HG02970 (cell line): Measurements from ENCODE around the gene CCZ1B.
"Not testable (repeated sequence)": the region's sequence is repeated elsewhere in the genome, so short reads cannot be mapped to it uniquely, and the experiment has no call there.

Source experiments
- ATAC-seq: cut with Tn5 transposase; IDR thresholded peaks from one replicate; pipeline ENCODE4 v1.9.1; 2021; ENCODE audit warnings: mild to moderate bottlenecking, moderate library complexity, moderate number of reproducible peaks; ENCODE audit not compliant: unreplicated experiment, low FRiP score

The CCZ1B gene

GRCh38 chr7:6833636-6834035 lies 7.6 kb upstream of the CCZ1B start:
- no peak for ATAC-seq

- ATAC-seq, result no peak
Measured at GRCh38 chr7:6831018-6831725, 5.1 kb upstream of the CCZ1B start.

- not testable (repeated sequence) for ATAC-seq
Measured at GRCh38 chr7:6830026-6830425, 4.0 kb upstream of the CCZ1B start.

DNA sequence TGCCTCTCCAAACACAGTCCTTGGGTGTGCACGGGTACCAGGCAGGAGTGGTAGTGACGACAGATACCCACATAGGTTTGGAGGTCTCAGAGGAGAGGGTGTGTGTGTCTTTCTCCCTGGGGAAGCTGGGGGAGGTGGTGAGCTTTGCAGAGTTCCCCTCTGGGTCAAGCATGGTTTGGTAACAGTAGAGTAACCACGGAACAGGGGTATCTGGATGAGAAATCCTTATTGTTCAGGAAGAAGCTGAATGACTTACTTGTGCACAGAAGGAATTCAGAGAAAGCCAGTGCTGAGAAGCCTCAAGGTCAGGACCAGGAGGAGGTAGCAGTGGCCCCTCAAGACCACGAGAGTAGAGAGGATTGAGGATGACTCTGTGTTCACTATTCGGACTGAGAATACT lies 3.5 kb upstream of the CCZ1B start:
- not testable (repeated sequence) for ATAC-seq

DNA sequence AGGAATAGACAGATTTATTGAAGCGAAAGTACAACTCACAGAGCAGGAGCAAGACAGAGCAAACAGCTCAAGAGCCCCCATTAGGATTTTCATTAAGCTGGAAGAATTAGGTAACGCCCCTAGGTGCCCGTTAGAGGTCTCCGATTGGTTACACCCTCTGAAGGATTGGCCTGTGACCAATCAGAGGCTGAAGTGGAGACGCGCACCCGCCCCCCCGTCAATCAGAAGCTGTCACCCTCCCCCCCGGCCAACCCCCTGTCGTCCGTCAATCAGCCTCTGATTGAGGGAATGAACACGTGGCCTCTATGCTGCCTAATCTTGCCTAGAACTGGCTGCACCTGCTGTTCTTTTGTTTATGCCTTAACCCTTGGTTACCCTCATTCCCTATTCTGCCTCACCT lies 1.1 kb upstream of the CCZ1B start:
- not testable (repeated sequence) for ATAC-seq

- ATAC-seq, result peak; percentile 38
Measured at GRCh38 chr7:6825236-6826125, 594 bp downstream of the CCZ1B start.

DNA sequence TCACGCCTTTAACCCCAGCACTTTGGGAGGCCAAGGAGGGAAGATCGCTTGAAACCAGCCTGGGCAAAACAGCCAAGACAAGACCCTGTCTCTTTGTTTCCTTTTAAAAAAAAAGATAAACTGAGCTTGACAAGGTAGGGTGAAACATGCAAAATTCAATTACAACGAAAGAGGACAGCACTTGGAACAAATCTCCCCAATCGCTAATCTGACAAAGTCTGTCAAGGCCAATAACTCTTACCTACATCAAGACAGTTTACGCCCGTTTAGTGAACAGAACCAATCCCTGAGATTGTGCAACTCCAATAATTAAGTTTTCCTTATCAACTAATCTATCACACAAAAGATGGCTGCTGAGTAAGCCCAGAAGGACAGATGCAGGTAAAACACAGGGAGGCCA lies 4.5 kb downstream of the CCZ1B start:
- ATAC-seq, result not testable (repeated sequence)

DNA sequence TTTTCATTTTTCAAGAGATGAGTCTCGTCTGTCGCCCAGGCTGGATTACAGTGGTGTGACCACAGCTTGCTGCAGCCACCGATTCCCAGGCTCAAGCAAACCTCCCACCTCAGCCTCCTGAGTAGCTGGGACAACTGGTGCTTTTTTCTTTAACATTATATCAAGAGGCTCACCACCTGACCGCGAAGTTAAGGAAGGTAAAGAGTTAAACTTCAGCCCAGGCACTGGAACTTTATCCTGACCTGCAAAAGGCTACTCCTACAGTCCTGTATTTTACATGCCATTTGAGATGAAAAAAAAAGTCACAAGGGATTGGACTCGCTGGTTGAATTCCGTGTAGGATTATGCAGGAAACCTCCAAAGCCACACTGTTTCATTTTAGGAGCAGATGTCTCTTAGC lies 10.6 kb downstream of the CCZ1B start:
- not testable (repeated sequence) for ATAC-seq

- not testable (repeated sequence) for ATAC-seq
Measured at GRCh38 chr7:6813011-6813410, 13.1 kb downstream of the CCZ1B start.

DNA sequence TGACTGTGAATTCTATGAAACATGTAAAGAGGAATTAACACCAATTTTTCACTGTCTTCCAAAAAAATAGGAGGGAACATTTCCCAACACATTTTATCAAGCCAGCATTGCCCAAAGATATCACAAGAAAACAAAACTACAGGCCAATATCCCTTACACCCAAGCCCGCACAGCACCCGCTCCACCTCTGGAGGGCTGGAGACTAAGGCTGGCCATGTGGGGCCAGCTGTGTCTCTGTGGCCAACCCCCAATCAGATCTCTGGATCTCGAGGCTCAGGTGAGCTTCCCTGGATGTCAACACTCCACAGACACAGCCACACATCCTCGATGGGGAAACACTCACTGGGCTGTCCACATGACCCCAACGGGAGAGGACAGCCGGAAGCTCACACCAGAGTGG lies 18.1 kb downstream of the CCZ1B start:
- not testable (repeated sequence) for ATAC-seq

DNA sequence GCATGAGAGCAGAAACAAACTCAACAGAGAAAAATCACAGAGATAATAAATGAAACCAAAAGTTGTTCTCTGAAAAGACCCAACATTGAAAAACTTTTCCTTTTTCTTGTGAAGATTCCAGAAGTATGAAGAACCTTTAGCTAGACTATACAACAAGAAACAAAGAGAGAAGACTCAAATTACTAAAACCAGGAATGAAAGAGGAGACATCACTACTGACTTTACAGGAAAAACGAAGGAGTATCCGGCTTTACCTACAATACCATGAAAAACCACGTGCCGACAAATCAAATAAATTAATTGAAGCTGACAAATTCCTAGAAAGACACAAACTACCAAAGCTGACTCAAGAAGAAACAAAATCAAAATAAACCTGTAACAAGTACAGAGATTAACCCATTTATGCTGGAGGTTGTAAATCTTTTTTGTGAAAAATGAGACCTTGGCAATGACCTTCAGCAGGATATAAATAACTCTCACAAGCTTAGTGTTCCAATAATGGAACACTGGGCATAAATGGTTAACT lies 18.6 kb downstream of the CCZ1B start:
- not testable (repeated sequence) for ATAC-seq

- ATAC-seq, result not testable (repeated sequence)
Measured at GRCh38 chr7:6800331-6800730, 25.7 kb downstream of the CCZ1B start.

DNA sequence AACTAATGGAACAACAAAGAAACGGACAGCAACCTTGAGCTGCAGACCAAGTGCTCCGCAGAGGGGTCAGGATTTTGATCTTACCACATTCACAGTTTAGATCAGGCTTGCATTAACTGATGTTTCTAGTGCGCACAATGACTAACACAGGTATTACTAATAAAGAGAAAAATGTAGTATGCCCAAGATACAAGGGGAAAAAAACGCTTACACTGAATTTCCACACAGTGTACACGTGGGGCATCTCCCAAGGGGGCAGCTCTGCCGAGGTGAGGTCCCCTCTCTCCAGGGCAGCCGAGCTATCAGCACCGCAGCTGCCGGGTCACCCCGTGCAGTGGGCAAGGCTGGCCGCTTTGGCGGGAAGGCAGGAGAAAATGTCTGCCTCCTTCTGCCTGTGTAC lies 26.2 kb downstream of the CCZ1B start:
- not testable (repeated sequence) for ATAC-seq

- not testable (repeated sequence) for ATAC-seq
Measured at GRCh38 chr7:6798047-6798446, 28.0 kb downstream of the CCZ1B start.

- ATAC-seq, result not testable (repeated sequence)
Measured at GRCh38 chr7:6797218-6797617, 28.9 kb downstream of the CCZ1B start.

DNA sequence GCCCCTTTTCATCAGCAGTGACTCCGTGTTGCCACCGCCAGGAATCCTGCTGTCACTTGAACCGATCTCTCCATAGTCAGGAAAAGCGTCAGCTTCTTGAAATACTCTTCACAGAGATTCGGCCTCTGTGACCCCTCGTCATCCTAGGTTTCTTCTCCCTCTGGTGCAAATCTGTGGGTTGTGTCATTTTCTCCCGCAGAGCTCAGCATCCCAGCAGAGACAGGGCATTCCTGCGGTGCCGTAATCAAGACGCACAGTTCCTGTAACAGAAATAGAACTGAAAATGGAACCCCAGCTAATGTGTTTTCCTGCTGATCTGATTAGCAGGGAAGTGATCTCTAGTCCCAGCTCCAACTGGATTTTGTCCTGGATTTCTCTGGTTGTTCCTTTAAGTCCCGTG lies 31.8 kb downstream of the CCZ1B start:
- ATAC-seq, result not testable (repeated sequence)

DNA sequence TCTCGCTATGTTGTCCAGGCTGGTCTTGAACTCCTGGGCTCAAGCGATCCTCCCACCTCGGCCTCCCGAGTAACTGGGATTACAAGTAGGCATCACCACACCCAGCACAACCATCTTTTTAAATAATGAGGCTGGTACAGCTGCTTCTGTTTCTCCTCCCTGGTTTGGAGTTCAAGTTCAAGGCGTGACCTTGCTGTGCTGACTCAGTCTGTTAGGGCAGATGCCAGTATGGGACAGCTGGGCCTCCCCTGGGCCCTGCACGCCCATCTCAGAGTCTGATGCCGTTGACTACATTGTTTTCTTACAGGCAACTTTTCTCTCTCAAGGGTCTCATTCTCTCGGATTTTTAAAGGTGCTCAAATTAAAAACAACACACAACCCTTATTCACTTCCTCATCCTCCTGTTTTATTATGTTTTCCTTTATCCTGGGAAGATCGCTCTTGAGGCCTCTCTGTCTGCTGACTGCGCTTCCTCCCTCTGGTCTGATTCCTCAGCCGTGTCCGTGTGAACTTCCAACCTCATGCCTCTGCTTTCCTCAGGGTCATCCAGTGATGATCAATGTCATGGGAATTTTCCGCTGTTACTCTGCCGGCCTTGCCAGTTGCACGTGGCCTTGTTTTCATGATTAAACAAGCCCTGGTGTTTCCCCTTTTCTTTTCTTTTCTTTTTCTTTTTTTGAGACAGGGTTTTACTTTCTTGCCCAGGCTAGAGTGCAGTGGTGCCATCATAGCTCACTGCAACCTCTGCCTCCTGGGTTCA lies 33.8 kb downstream of the CCZ1B start:
- not testable (repeated sequence) for ATAC-seq

GRCh38 chr7:6789353-6789752 lies 36.7 kb downstream of the CCZ1B start:
- not testable (repeated sequence) for ATAC-seq

DNA sequence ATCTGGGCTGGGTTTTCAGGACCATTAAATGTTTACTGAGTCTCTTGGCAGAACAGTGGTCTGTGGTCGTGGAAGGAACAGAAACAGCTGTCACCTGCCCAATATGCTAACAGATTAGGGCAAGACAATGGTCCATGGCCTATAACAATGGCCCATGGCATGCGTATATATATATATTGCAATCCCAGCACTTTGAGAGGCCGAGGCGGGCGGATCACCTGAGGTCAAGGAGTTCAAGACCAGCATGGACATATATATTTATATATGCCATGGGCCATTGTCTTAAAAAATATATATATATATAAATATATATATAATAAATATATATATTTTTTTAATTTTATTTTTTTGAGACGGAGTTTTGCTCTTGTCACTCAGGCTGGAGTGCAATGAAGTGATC lies 44.5 kb downstream of the CCZ1B start:
- not testable (repeated sequence) for ATAC-seq

- ATAC-seq, result not testable (repeated sequence)
Measured at GRCh38 chr7:6761186-6761585, 64.9 kb downstream of the CCZ1B start.
